ENCODE data around the gene EN1.

GRCh38 chr2:118803012-118803411, 44.4 kb downstream of the EN1 start:
- TF ChIP-seq CTCF (conservative IDR thresholded peaks at IDR 0.05; ENCODE audit: low read length) (no peak), EZH2phosphoT487 (IDR thresholded peaks at IDR 0.05; ENCODE audit: borderline replicate concordance) (no peak)

Data from Loucy (cell line).